Astrocyte (in vitro differentiated cells and primary cell): ENCODE results near the gene MBOAT7.

Source experiments
- EZH2 ChIP-seq: IDR thresholded peaks from 2 replicates; pipeline ENCODE4 v1.6.1; 2012; ENCODE audit warnings: mild to moderate bottlenecking, low read length, inconsistent platforms; ENCODE audit not compliant: insufficient read depth
- TF ChIP-seq, protein P1 (sequence below): IDR thresholded peaks from 2 replicates; pipeline ENCODE4 v1.5.1; 2011; ENCODE audit warnings: low read depth, mild to moderate bottlenecking, inconsistent platforms, low read length, moderate library complexity; ENCODE audit not compliant: insufficient read depth

DNA sequence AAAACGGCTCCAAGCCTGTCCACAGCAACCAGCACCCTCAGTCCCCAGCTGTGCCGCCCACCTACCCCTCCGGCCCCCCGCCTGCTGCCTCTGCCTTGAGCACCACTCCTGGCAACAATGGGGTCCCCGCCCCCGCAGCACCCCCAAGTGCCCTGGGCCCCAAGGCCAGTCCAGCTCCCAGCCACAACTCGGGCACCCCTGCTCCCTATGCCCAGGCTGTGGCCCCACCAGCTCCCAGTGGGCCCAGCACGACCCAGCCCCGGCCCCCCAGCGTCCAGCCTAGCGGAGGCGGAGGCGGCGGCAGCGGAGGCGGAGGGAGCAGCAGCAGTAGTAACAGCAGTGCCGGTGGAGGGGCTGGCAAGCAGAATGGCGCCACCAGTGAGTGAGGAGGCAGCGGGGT, 41.2 kb downstream of the MBOAT7 start:
- TF ChIP-seq, protein P1, sequence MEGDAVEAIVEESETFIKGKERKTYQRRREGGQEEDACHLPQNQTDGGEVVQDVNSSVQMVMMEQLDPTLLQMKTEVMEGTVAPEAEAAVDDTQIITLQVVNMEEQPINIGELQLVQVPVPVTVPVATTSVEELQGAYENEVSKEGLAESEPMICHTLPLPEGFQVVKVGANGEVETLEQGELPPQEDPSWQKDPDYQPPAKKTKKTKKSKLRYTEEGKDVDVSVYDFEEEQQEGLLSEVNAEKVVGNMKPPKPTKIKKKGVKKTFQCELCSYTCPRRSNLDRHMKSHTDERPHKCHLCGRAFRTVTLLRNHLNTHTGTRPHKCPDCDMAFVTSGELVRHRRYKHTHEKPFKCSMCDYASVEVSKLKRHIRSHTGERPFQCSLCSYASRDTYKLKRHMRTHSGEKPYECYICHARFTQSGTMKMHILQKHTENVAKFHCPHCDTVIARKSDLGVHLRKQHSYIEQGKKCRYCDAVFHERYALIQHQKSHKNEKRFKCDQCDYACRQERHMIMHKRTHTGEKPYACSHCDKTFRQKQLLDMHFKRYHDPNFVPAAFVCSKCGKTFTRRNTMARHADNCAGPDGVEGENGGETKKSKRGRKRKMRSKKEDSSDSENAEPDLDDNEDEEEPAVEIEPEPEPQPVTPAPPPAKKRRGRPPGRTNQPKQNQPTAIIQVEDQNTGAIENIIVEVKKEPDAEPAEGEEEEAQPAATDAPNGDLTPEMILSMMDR, result no peak
- TF ChIP-seq EZH2, result no peak
